ENCODE measurements around the gene CDK15.
A peak's percentile ranks its signal among the peaks of the same experiment; 100 is the strongest.
"Not testable (repeated sequence)": the region's sequence is repeated elsewhere in the genome, so short reads cannot be mapped to it uniquely, and the experiment has no call there.

Gene CDK15

DNA sequence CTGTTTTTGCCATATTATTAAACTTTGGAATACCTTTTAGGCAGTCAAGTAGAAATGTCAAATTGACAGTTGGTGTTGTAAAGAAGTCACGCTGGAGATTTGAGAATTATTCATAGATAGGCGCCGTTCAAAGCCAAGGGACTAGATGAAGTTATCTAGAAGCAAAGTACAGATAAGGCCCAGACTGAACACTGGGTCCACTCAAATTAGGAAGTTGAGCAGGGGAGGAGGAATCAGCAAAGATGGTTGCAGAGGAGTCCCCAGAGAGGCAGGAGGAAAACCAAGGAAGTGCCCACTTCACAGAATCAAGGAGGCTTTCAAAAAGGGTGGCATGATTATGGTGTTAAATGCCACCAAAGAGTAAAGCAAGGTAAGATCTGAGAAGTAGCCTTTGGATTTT lies 16.0 kb upstream of the CDK15 start:
- no peak for DNase-seq (ENCODE audit: low read depth)

DNA sequence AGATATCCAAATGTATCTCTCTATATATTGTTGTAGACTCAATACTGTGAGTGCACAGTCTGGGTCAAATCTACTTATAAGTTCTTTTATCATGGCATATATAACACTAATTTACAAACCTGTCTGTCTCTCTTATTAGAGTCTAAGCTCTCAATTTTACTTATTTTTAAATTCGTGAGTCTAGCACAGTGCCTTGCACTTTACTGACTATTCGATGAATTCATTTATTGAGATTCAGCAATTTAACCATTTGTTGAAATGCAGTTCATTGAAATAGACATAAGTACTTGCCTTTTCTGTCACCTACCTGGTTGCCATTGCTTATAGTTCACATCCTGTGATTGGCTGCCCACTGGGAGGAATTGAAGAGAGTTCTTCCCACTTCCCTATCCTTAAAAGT lies 15.3 kb upstream of the CDK15 start:
- no peak for DNase-seq (ENCODE audit: low read depth)

DNA sequence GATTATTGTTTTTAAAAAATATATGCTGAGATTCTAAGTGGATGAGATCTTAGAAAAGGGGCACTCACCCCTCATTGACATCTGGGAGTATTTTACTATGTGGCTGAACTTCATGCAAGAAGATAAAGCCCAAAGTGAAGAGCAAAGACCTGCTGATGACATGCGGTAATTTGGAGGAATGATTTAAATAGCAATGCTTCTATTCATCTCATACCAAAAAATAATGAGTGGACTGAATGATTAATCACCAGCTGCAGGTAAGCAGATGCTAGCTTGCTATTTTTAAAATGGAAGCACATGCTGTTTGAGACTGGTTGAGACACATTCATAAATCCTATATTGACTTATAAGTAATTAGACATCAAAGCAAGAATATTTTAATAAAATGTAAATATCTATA lies 12.7 kb upstream of the CDK15 start:
- no peak for DNase-seq (ENCODE audit: low read depth)

DNA sequence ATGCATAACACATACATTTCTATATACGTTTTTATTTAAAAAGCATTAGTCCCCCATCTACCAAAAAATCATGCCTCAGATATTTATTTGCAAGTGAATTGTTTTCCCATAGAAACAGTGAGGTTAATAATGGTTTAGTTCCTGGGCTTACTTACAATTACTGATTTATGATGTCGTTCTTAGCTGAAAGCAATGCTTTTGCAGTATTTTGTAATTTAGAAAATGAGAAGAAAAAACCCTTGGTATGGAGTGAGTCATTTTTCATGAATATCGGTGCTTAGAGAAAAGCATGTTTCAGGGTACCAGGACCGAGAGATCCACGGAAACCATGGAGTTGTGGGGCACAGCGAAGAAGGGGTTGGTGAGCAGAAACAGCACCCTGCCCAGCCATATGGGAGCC lies 12.0 kb upstream of the CDK15 start:
- DNase-seq (ENCODE audit: low read depth): no peak

DNA sequence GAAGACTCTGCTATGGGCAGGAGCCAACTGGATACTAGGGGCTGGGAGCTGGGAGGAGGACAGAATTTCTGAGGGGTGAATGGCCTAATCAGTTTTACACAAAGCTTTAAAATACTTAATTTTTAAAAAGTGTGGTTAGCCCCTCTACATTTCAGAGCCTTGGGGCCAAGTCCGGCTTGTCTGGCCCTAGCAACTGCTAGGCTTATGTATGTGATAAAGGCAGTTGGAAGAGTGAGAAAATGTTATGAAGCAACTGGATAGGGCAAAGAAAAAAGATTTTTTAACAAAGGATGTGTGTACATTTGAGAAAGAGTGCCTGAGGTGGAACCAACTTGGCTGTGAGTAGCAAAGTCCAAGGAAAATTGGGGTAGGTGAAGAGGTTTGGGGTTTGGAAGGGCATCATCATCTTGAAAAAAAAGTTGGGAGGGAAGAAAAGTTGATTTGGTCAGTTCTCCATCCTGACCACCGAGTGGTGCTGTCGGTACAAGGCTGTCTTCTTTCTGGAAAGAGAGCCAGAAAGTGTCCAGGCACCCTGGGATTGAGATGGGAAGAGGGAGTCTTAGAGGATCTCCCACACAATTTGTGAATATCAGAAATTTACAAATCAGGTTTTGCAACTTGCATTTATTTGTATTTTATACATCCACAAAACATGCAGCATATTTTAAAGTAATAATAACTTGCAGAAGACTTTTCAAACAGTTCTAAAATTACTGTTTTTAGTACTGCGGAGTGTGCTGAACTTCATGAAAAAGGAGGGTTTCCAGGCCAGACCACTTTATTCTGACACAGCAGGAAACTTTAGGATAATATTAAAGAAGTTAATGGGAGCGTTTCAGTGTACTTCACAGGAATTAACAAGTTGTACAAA lies 10.5 kb upstream of the CDK15 start:
- DNase-seq (ENCODE audit: low read depth): peak; percentile 37

DNA sequence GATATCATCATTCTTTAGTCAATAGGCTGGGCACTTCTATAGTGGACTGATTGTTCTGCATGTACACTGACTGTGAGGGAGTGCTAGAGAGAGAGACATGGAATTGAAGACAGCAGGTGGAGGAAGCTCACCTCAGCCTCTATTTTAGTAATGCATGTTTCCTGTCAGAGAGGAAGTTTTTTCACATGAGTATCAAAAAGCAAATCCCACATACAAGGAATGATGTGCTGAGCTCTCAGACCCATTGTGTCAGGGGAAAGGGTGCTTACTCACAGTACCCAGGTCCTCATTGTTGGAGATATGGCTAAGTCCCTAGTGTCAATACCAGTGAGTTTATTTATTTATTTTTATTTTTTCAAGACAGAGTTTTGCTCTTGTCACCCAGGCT lies 9.9 kb upstream of the CDK15 start:
- no peak for DNase-seq (ENCODE audit: low read depth)

DNA sequence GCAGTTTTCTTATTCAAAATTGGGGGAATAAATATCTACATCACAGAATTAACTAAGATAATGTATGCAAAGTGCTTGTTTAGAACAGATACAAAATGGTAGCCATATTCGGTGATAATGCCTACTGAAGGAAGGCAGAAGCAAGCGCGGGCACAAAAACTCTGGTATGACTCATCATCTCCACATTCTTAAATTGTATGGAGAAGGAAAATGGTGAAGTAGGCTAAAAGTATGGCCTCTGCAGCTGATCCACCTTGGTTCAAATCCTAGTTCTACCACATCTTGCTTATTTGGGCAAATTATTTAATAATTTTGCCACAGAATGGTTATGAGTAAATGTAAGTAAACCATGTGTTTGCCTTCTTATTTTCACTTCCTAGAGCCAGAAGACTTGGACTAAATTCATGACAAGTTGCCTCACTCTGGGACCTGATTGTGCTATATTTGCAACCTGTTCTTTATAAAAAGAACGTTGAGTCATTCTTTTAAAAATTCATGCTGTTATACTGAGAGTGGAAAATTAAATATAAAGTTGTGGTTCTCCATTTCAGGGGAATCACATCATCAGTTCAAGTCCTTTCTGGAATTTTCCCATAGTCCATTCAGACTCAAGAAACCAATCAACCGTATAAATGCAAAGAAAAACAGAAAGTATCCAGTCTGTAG lies 9.0 kb upstream of the CDK15 start:
- peak; percentile 88 for DNase-seq (ENCODE audit: low read depth)

DNA sequence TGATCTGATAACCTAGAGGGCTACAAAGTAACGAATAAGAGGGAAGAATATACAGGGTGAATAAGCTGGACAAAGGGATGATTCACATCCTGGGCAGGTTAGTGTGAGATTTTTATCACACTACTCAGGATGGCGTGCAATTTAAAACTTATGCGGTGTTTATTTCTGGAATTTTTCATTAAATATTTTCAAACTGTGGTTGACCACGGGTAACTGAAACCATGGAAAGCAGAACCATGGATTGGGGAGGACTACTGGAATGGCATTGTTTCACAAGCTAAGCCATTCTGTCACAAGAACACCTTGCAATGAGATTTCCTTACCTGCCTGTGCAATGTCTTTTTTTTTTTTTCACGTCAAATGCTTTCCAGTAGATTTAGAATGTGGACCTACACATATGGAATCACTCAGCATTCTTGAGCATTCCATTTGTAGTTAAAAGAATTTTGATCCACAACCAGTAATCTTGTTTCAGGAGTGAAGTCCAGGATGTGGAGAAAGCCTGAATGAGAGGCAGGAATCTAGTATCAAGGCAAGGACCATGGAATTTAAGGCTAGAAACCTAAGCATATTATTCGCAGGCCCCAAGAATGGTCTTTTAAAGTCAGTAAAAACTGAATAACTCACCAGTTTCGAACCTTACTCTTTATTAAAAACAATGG lies 8.0 kb upstream of the CDK15 start:
- DNase-seq (ENCODE audit: low read depth): peak; percentile 81

DNA sequence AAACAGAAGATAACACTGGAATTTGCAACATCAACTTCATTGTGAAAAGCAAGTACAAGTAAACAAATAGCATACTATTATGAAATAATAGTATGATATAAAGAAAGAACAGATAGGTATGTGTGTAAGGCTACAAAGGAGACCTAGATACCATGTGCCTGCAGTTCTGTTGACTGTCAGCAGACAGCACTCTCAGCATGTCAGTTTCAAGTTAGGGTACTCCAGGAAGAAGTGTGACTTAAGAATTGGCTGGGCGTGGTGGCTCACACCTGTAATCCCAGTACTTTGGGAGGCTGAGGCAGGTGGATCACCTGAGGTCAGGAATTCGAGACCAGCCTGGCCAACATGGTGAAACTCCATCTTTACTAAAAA lies 7.4 kb upstream of the CDK15 start:
- peak; percentile 46 for DNase-seq (ENCODE audit: low read depth)

DNA sequence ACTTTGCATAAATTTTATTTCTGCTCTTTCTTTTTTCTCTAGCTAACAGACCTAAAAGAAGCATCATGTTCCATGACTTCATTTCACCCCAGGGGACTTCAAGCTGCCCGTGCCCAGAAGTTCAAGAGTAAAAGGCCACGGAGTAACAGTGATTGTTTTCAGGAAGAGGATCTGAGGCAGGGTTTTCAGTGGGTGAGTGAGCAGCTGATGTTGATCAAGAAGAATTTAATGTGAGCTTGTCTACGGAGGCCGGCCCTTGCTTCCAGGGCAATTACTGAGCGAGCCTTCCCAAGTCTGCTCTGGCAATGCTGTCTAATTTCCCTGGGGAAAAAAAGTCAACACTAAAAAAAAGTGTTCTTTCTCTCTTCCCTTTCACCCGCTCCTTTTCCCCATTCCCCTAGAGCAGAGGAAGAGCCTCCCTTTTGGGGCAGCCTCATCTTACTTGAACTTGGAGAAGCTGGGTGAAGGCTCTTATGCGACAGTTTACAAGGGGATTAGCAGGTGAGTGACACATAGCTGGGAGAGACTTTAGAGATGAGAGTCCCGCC lies 1.2 kb downstream of the CDK15 start:
- DNase-seq (ENCODE audit: low read depth): peak; percentile 98

DNA sequence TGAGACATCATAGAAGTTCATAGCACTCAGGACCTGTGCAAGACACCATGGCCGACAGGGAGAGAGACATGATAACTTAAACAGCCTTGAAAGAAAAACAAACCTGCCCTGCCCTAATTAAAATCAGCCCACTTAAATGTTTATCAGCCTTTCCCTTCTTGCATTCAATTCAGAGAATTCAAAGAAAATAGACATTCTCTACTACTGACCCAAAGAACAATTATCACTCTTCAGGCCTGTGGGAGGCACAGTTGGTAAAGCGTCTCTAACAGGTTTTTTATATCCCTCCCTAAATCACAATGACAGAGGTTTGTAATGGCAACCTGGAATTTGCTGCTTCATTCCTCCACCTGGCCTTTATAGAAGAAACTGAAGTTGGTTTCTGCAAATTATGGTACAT lies 1.7 kb downstream of the CDK15 start:
- DNase-seq (ENCODE audit: low read depth): no peak

DNA sequence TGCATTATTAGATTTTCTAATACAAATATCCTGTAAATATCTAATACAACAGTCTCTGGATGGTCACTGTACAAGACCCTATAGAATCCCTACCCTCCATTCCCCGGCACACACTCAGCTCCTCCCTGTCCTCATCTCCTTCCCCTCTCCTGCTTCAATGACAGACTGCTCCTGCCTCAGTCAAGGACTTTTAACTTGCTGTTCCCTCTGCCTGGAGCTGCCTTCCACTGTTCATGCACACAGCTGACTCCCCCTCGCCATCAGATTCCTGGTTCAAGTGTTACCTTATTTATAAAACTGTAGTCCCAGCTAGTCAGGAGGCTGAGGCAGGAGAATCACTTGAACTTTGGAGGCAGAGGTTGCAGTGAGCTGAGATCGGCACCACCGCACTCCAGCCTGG lies 3.3 kb downstream of the CDK15 start:
- no peak for DNase-seq (ENCODE audit: low read depth)

DNA sequence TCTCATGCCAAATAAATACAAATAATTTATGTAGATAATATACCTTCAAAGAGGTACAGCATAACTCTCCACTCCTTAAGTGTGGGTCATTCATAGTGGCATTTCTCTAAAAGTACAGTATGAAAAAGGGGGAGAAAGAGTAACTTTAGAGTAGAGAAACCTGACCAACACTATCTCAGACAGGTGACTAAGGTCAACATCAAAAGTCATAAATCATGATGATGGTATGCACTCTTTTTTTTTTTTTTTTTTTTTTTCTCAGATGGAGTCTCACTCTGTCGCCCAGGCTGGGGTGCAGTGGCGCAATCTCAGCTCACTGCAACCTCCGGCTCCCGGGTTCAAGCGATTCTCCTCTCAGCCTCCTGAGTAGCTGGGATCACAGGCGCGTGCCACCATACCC lies 4.3 kb downstream of the CDK15 start:
- not testable (repeated sequence) for DNase-seq (ENCODE audit: low read depth)

DNA sequence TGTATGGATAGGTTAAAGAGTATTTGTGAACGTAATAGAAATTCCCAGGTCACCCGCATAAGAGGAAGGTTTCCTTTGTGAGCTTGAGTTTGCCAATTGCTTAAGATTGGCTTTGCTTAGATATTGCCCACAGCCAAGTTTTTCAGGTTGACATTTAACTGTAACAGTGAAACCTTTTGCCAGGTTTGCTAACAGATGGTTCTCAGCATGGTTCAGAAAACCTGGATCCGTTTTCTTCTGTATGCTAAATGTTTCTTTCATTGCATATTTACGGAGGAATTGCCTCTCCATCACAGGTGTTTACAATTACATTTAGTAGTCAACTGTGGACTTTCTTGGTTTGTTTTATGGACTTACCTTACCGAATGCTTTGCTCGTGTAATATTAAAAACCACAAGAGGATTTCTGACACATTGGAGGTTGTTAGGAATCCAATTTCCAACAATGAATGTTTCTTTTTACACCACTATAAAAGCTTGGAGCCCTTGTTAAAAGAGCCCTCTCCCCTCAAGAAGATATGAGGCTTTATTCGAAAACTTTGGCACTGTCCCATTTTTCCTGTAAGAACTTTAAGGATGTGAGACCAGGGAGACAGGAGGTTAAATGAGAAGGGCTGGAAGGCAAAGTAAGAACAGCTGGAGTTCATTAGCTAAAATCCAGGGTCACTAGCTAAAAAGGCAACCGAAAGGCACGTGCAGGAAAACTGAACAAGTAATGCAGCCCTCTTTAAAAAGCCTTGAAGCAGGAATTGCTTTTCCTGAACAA lies 7.8 kb downstream of the CDK15 start:
- peak; percentile 45 for DNase-seq (ENCODE audit: low read depth)

DNA sequence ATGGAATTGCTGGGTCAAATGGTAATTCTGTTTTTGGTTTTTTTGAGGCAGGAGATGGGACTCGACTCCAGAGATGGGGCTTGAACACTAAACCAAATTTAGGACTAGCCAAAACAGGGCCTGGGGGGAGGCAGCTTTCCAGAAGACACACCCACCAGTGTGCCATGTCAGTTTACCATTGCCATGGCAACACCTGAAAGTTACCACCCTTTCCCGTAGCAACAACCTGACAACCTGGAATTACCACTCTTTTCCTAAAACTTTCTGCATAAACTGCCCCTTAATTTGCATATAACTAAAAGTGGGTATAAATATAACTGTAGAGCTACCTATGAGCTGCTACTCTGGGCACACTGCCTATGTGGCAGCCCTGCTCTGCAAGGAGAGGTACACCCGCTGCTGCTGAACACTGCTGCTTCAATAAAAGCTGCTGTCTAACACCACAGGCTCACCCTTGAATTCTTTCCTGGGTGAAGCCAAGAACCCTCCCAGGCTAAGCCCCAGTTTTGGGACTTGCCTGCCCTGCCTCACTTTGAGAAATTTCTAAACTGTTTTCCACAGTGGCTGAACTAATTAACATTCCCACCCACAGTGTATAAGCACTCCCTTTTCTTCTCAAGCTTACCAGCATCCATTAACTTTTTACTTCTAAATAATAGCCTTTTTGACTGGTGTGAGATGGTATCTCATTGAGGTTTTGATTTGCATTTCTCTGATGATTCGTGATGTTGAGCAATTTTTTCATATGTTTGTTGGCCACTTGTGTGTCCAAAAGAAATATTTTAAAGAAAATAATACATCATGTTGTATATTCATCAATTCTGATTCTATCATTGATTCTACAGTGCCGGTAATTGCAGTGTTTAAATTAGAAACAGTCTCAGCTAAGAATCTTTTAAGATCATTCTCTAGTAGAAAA lies 10.6 kb downstream of the CDK15 start:
- peak; percentile 19 for DNase-seq (ENCODE audit: low read depth)

DNA sequence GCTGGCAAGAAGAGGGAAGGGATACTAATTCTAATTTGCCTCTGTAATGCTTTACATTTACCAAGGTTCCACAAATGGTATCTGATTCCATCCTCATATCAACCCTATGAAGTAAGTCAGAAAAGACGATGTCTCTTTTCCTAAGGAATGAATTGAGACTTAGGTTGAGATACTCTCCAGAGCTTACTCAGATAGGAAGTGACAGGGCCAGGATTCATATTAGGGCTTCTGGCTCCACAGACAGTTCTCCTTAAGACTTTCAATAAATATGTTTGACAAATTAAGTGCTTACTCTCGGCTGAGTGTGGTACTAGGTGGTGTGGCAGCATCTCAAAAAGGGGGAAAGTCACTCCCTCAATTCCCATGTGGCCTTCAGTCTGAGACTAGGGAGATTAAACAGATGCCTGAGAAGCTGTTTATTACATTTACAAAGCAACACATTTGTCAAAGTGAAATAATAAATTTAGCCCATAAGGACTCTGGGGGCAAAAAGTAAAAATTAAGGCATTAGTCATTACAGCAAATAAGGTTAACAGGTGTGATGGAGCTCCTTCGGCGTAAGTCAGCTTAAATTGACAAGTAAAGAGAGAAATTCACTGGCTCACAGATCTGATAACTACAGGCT lies 14.2 kb downstream of the CDK15 start:
- no peak for DNase-seq (ENCODE audit: low read depth)

DNA sequence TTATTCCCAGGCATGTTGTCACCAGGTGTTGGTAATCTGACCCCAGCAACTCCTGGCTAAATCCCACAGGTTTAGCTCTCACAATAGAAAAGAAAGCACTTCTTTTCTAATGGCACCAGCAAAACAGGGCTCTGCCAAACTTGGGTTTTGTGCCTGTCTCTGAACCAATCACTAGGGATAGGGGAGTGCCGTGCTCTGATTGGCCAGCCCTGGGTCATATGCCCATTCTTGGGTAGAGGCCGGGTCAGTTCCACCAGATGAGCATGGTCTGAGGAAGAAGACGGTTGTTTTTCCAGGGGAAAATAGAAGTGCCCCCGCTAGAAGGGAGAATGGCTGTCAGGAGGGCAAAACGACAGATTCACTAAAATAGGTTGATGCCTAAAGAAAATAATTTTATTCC lies 14.7 kb downstream of the CDK15 start:
- no peak for DNase-seq (ENCODE audit: low read depth)

DNA sequence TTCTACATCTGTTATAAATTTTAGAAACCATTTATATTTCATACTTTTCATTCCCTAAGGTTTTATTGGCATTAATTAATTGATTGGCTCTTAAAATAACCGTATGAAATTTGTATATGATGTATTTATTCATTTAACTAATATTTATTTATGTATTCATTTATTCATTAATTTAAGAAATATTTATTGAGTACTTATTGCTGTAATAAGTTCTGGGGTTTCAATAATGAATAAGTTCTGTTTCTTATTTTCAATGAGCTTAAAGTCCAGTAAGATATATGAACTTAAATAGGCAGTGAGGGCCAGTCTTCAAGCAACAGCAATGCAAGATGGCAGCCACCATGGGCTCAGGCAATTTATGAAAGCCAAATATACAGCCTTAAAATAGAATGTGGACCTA lies 17.9 kb downstream of the CDK15 start:
- no peak for DNase-seq (ENCODE audit: low read depth)

DNA sequence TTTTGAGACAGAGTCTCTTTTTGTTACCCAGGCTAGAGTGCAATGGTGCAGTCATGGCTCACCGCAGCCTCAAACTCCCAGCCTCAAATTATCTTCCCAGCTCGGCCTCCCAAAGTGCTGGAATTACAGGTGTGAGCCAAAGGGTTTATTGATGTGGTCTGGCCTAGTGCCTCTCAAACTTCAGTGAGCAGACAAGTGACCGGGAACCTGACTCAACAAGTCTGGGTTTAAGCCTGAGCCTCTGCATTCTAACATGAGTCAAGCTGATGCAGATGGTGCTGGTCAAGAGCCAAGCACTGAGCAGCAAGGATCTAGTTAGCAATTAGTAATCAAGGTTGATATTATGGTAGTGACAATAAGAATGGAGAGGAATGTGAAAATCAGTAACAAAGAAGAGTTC lies 21.3 kb downstream of the CDK15 start:
- DNase-seq (ENCODE audit: low read depth): no peak

DNA sequence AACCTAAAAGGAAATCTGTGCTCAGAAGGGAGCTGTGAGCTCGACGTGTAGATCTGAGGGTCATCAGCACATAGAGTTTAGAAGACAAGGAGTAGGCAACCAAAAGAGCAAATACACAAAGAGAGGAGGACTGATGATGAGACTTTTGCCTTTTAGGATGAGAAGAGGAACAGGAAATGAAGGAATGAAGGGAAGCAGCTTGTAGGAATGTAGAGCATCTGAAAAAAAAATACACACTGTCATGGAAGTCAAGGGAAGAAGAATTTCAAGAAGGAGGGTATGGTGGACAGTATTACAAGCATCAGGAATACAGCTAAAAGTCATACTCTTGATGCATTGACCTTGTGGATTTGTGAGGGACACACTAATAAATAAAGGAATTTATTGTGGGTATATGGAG lies 21.9 kb downstream of the CDK15 start:
- no peak for DNase-seq (ENCODE audit: low read depth)

DNA sequence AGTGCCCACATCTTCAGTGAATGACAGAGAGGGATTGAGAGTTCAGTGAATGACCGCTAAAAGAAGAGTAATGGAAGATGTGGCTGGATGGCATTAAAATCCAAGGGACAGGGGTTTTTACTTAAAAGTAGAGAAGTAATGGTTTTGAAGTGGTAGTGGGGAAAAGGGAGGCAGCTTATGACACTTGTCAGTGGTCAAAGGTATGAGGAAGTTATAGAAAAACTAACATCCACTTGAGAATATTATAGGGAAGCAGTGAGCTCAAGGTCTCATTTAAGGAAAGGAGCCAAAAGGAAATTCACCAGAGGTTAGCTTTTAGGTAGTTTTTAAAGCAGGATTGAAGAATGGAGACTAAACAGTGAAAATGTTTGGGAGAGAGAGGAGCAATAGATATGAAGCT lies 24.3 kb downstream of the CDK15 start:
- DNase-seq (ENCODE audit: low read depth): no peak

Measured in fibroblast of gingiva (primary cell).